Progenitor cell of endocrine pancreas (in vitro differentiated cells): ENCODE measurements around the gene RAB4A. TPM values are rescaled to one million over a fixed set of nuclear protein-coding genes. Genes with fewer than 3 reads are reported as not detected.

ENCODE experiments used
- DNase-seq: peaks from one replicate; pipeline ENCODE4 v3.0.0; 2021; ENCODE audit warnings: low spot score; ENCODE audit not compliant: unreplicated experiment
- H3K27ac Mint-ChIP-seq: 2 replicates; pipeline ENCODE4 v1.8.0; 2021; ENCODE audit warnings: mild to moderate bottlenecking, moderate library complexity, mixed read lengths
- H3K27me3 Mint-ChIP-seq: 2 replicates; pipeline ENCODE4 v1.8.0; 2021; ENCODE audit warnings: mixed read lengths
- H3K36me3 Mint-ChIP-seq: 2 replicates; pipeline ENCODE4 v1.8.0; 2022; ENCODE audit warnings: mixed read lengths; ENCODE audit not compliant: insufficient read depth
- H3K4me1 Mint-ChIP-seq: 2 replicates; pipeline ENCODE4 v1.8.0; 2021; ENCODE audit warnings: low read depth, mixed read lengths
- H3K4me3 Mint-ChIP-seq: 2 replicates; pipeline ENCODE4 v1.8.0; 2021; ENCODE audit warnings: low read depth, mild to moderate bottlenecking, moderate library complexity, mixed read lengths
- H3K9me3 Mint-ChIP-seq: 2 replicates; pipeline ENCODE4 v1.8.0; 2021; ENCODE audit warnings: low read depth, mixed read lengths
- total RNA-seq: library from RNA; stranded (reverse); gene quantifications from 2 replicates; pipeline ENCODE4 v1.2.1, GENCODE V29; 2021
- TF ChIP-seq, protein P1 (sequence below): fragments of 200-600 bp; sonication (generic); IDR thresholded peaks from one replicate; pipeline ENCODE4 v1.5.0; 2021; ENCODE audit warnings: antibody characterized with exemption, mild to moderate bottlenecking; ENCODE audit not compliant: unreplicated experiment

The RAB4A gene
- total RNA-seq, 1 donor from 2014 or later = 130 TPM

DNA sequence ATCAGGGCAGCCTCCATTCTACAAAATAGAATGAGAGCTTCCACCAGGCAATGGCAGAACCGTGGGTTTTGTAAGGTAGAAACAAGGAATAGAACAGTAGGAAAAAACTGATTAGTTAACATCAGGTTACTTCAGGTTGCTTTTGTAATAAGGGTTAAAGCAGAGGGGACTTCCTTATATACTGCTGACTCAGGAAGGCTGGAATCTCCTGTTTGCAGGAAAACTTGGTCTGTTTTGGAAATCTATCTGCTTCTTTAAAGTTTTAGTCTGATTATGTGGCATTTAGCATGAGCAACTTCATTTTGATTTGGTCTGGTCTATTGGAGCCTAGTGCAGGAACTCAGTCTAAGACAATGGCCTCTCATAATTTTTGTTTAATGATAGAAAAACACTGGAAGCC is 32.7 kb upstream of the RAB4A start:
- H3K27ac Mint-ChIP-seq = peak overlapping the region; percentile 60
- peaks cover 2% of the 10 kb centered on the region for H3K36me3 Mint-ChIP-seq
- peaks cover 20% of the 10 kb centered on the region for H3K4me1 Mint-ChIP-seq
- TF ChIP-seq, protein P1, sequence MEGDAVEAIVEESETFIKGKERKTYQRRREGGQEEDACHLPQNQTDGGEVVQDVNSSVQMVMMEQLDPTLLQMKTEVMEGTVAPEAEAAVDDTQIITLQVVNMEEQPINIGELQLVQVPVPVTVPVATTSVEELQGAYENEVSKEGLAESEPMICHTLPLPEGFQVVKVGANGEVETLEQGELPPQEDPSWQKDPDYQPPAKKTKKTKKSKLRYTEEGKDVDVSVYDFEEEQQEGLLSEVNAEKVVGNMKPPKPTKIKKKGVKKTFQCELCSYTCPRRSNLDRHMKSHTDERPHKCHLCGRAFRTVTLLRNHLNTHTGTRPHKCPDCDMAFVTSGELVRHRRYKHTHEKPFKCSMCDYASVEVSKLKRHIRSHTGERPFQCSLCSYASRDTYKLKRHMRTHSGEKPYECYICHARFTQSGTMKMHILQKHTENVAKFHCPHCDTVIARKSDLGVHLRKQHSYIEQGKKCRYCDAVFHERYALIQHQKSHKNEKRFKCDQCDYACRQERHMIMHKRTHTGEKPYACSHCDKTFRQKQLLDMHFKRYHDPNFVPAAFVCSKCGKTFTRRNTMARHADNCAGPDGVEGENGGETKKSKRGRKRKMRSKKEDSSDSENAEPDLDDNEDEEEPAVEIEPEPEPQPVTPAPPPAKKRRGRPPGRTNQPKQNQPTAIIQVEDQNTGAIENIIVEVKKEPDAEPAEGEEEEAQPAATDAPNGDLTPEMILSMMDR = no peak
- no peak for DNase-seq
- no peaks in the 10 kb centered on the region for H3K27me3 Mint-ChIP-seq
- no peak overlapping the region for H3K4me3 Mint-ChIP-seq
- peaks cover 5% of the 10 kb centered on the region for H3K9me3 Mint-ChIP-seq

GRCh38 chr1:229238674-229239415 is 32.1 kb upstream of the RAB4A start:
- Mint-ChIP-seq H3K27me3 (no peaks in the 10 kb centered on the region), H3K27ac (no peak overlapping the region), H3K9me3 (peaks cover 11% of the 10 kb centered on the region), H3K36me3 (peaks cover 4% of the 10 kb centered on the region), H3K4me3 (no peak overlapping the region), H3K4me1 (peaks cover 20% of the 10 kb centered on the region)
- TF ChIP-seq, protein P1 = no peak
- DNase-seq = no peak

- peaks cover 6% of the 10 kb centered on the region for H3K36me3 Mint-ChIP-seq
- H3K9me3 Mint-ChIP-seq = peaks cover 20% of the 10 kb centered on the region
- H3K4me3 Mint-ChIP-seq = no peak overlapping the region
- H3K27ac Mint-ChIP-seq = no peak overlapping the region
- no peaks in the 10 kb centered on the region for H3K27me3 Mint-ChIP-seq
- TF ChIP-seq, protein P1 = no peak
- peaks cover 10% of the 10 kb centered on the region for H3K4me1 Mint-ChIP-seq
- DNase-seq = no peak
Measured at GRCh38 chr1:229240532-229240931, 30.4 kb upstream of the RAB4A start.

DNA sequence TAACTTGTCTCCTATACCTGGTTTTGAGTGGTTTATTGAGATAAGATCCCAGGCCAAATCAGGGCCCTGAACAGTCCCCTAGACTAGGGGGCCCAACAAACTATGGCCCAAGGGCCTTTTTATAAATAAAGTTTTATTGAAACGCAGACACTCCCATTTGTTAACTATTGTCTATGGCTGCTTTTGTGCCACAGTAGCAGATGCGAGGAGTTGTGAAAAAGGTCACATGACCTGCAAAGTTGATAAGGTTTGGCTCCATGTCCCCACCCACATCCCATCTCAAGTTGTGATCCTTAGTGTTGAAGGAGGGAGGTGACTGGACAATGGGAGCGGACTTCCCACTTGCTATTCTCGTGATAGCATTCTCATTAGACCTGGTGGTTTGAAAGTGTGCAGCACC is 29.5 kb upstream of the RAB4A start:
- peaks cover 20% of the 10 kb centered on the region for H3K9me3 Mint-ChIP-seq
- H3K4me1 Mint-ChIP-seq = peaks cover 10% of the 10 kb centered on the region
- H3K4me3 Mint-ChIP-seq = no peak overlapping the region
- TF ChIP-seq, protein P1 = no peak
- H3K27me3 Mint-ChIP-seq = no peaks in the 10 kb centered on the region
- no peak overlapping the region for H3K27ac Mint-ChIP-seq
- H3K36me3 Mint-ChIP-seq = peaks cover 6% of the 10 kb centered on the region
- DNase-seq = no peak

DNA sequence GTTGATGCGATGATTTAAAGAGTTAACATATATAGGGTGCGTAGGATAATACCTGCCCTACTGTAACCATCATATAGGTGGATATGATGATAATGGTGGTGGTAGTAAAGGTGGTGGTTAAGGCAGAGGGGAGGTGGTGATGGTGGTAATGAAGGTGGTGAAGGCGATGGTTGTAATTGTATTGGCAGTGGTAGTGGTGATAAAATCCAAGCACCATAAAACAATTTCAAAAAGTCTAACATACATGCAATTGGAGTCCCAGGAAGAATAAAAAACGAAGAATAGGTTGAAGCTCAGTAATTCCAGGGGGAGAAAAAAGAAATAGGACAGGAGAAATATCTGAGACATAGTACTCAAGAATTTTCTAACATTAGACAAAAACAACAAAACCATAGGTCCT is 27.3 kb upstream of the RAB4A start:
- Mint-ChIP-seq H3K4me3 (no peak overlapping the region), H3K27me3 (no peaks in the 10 kb centered on the region), H3K27ac (no peak overlapping the region), H3K4me1 (peaks cover under 1% of the 10 kb centered on the region), H3K9me3 (peaks cover 20% of the 10 kb centered on the region), H3K36me3 (peaks cover 6% of the 10 kb centered on the region)
- TF ChIP-seq, protein P1 = no peak
- no peak for DNase-seq
